H1 (cell line): ENCODE data around the gene NKX2-4. TPM values are rescaled to one million over a fixed set of nuclear protein-coding genes. Genes with fewer than 3 reads are reported as not detected.
A peak's percentile ranks its signal among the peaks of the same experiment; 100 is the strongest.

Source experiments
- CHD2 ChIP-seq: IDR thresholded peaks from 2 replicates; pipeline ENCODE4 v1.6.1; 2012; ENCODE audit warnings: low read length, improper control_type of control experiment
- CTBP2 ChIP-seq: IDR thresholded peaks from 2 replicates; pipeline ENCODE4 v1.7.0; 2011; ENCODE audit warnings: borderline replicate concordance, mild to moderate bottlenecking, moderate library complexity, mixed read lengths, low read length; ENCODE audit not compliant: insufficient read depth, insufficient read length
- CTCF ChIP-seq, 3 experiments: IDR thresholded peaks; 1 replicate in 2 of 3; 2 replicates in 1 of 3; pipeline versions ENCODE4 v1.5.1 to v1.6.1; 2011; ENCODE audit warnings: low read length in 3 of 3, mild to moderate bottlenecking in 3 of 3, inconsistent platforms in 2 of 3, low read depth in 1 of 3, moderate library complexity in 1 of 3; ENCODE audit not compliant: insufficient read depth in 1 of 3; ENCODE audit errors: control extremely low read depth in 1 of 3
- HDAC6 ChIP-seq: IDR thresholded peaks from one replicate; pipeline ENCODE4 v1.7.1; 2012; ENCODE audit warnings: low read depth, mild to moderate bottlenecking, inconsistent platforms, low read length, moderate library complexity
- MAX ChIP-seq: IDR thresholded peaks from 2 replicates; pipeline ENCODE4 v1.6.1; 2012; ENCODE audit warnings: inconsistent platforms
- POU5F1 ChIP-seq: IDR thresholded peaks from 2 replicates; pipeline ENCODE4 v1.6.1; 2011; ENCODE audit warnings: low read depth, mild to moderate bottlenecking, low read length, moderate library complexity
- SAP30 ChIP-seq: fragments of 300-600 bp; sonication (generic); IDR thresholded peaks from 2 replicates; pipeline ENCODE4 v1.7.1; 2012; ENCODE audit warnings: low read length, moderate library complexity, mild to moderate bottlenecking, inconsistent platforms; ENCODE audit not compliant: insufficient read depth, insufficient replicate concordance
- USF2 ChIP-seq: IDR thresholded peaks from 2 replicates; pipeline ENCODE4 v1.6.1; 2011; ENCODE audit warnings: low read length, improper control_type of control experiment
- ZNF274 ChIP-seq: IDR thresholded peaks from 2 replicates; pipeline ENCODE4 v1.7.0; 2012; ENCODE audit warnings: low read length, borderline replicate concordance; ENCODE audit errors: extremely low read depth
- polyA plus RNA-seq, 7 experiments: library from polyadenylated mRNA; depleted of rRNA in 3 of 7; stranded (reverse) in 5 of 7; unstranded in 2 of 7; fragments of >200 nt in 5 of 7; fragments of 200-250 nt in 2 of 7; gene quantifications; 1 replicate in 5 of 7; 2 replicates in 1 of 7; 4 replicates in 1 of 7; pipeline versions ENCODE4 v1.2.1 to v1.2.3, GENCODE V29; 2011 to 2013; ENCODE audit warnings: missing spikeins in 2 of 7, mixed read lengths in 2 of 7
- total RNA-seq: library from RNA; stranded (reverse); fragmentation: NEBNext Ultra II Directional; extraction: Animal tissue kit (Norgen Biotek cat#: 25700); gene quantifications from 2 replicates; pipeline ENCODE4 v1.2.1, GENCODE V29; 2021

Gene NKX2-4
- total and polyA plus RNA-seq, 2 of the 8 experiments (the other 6 are each of a cell fraction or from before 2014, with no cell fraction given), result 0.12 to 0.37 TPM

- TF ChIP-seq MAX, result peak; percentile 65
- no peak for TF ChIP-seq ZNF274
- TF ChIP-seq CTCF (IDR thresholded peaks at IDR 0.05; ENCODE audit: control extremely low read depth in 1 of 3, insufficient read depth in 1 of 3, low read depth in 1 of 3, low read length in 3 of 3), result no peak
- no peak for TF ChIP-seq USF2
- no peak for TF ChIP-seq CHD2
- TF ChIP-seq POU5F1, result no peak
- no peak for TF ChIP-seq CTBP2
- no peak for TF ChIP-seq SAP30
- TF ChIP-seq HDAC6, result no peak
Measured at GRCh38 chr20:21391185-21391971, 5.9 kb downstream of the NKX2-4 start (continued).
